BE2C (cell line): ENCODE measurements around the gene SND1.
A peak's percentile ranks its signal among the peaks of the same experiment; 100 is the strongest.

Experiments used
- DNase-seq: peaks from one replicate; pipeline ENCODE4 v3.0.0-alpha.2; 2020
- H3K27me3 ChIP-seq: fragments of 250-450 bp; sonication (Bioruptor Pico); 2 replicates; pipeline ENCODE4 v1.5.1; 2020; ENCODE audit warnings: mild to moderate bottlenecking
- H3K36me3 ChIP-seq: fragments of 250-450 bp; sonication (Bioruptor Pico); 2 replicates; pipeline ENCODE4 v1.5.1; 2020; ENCODE audit warnings: mild to moderate bottlenecking
- H3K4me1 ChIP-seq: fragments of 250-450 bp; sonication (Bioruptor Pico); 2 replicates; pipeline ENCODE4 v1.5.1; 2020
- H3K4me3 ChIP-seq: 2 replicates; pipeline ENCODE4 v1.5.1; 2011; ENCODE audit warnings: low read depth, low read length
- H3K9me3 ChIP-seq: fragments of 250-450 bp; sonication (Bioruptor Pico); 2 replicates; pipeline ENCODE4 v1.5.1; 2020
- TF ChIP-seq, protein P1 (sequence below): IDR thresholded peaks from 2 replicates; pipeline ENCODE4 v1.5.1; 2012; ENCODE audit warnings: mild to moderate bottlenecking, low read depth, low read length

SND1 gene

DNA sequence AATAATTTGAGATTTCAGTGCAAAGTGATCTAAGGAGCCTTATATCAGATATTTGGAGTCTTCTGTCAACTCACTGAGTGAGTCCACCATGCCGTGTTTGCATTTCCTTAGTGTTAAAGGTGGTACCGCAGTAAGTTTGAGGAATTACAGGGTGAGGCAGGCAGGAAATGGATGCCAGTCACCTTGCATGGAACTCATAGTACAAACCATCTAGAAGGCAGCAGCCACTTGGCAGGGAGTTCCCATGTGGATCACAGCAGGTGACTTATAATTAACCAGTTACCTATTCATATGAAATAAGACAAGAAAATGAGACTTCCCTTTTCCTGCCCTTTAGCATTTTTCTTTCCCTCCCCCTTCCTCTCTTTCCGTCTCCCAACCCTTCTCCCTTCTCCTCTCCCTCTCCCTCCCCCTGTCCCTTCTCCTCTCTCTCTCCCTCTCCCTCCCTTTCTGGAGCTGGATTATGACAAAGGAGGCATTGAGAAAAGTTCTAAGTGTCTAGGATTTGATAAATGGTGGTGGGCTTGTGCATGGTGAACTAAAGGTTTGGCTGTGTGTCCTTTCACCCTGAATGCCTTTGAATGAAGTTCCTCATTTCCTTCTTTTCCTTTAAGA lies 285.2 kb downstream of the SND1 start:
- TF ChIP-seq, protein P1, sequence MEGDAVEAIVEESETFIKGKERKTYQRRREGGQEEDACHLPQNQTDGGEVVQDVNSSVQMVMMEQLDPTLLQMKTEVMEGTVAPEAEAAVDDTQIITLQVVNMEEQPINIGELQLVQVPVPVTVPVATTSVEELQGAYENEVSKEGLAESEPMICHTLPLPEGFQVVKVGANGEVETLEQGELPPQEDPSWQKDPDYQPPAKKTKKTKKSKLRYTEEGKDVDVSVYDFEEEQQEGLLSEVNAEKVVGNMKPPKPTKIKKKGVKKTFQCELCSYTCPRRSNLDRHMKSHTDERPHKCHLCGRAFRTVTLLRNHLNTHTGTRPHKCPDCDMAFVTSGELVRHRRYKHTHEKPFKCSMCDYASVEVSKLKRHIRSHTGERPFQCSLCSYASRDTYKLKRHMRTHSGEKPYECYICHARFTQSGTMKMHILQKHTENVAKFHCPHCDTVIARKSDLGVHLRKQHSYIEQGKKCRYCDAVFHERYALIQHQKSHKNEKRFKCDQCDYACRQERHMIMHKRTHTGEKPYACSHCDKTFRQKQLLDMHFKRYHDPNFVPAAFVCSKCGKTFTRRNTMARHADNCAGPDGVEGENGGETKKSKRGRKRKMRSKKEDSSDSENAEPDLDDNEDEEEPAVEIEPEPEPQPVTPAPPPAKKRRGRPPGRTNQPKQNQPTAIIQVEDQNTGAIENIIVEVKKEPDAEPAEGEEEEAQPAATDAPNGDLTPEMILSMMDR: no peak
- peaks cover 2% of the 10 kb centered on the region; the same call in 1 of the 2 replicates for H3K4me1 ChIP-seq

DNA sequence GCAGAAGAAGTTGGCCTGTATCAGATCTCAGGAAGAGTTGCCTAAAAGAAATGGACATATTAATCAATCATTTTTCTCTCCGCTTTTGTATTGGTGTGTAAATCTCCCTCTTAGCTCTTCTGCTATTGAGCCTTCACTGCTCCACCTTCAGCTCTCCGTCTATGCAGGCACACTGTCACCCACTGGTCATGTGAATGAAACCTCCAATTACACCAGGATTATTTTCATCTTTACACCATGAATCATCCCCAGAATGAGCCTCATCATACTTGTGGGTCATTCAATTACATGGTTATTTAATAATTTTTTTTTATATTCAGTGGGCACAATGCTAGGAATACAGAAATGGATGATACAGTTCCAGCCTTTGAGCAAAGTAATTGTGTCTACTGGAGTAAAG lies 286.6 kb downstream of the SND1 start:
- no peak for DNase-seq
- TF ChIP-seq, protein P1: no peak

More for the DNA sequence above, 285.2 kb downstream of the SND1 start:
- no peak for DNase-seq
- Histone ChIP-seq H3K36me3 (peaks cover 7% of the 10 kb centered on the region), H3K27me3 (no peaks in the 10 kb centered on the region), H3K9me3 (no peaks in the 10 kb centered on the region), H3K4me3 (no peak overlapping the region)

DNA sequence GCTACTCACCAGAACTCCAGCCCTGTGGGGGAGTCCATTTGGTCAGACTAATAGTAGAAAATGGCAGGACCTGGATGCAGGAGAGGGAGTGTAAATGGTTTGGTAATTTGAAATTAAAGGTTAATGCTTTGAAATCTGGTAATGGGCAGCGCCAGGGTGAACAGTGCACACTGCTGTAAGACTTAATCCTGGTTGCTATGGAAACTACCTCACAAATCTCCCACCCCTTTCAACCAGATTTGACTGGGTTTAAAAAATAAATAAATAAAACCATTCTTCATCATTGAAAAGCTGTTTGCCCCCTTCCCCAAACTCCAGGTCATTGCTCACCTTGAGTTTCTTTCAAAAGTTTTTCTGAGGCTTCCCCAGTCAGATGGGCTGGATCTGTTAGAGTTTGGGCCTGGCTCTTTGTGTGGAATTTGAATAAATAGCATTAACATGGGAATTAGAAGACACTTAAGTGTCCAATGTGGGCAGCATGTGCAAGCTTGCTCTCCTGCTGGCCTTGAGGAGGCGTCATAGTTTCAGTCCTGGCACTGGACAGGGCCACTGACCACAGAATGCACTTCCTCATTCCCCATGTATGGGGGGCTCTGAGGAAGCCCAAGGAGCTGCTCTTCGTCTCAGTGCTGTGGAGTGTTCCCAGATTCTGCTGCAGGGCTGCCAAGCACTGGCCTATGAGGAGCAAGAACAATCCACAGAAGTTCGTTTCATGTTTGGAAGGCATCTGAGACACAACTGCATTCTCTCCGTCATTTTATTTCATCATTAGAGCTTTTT lies 288.6 kb downstream of the SND1 start:
- peaks cover 11% of the 10 kb centered on the region for H3K4me1 ChIP-seq
- no peaks in the 10 kb centered on the region for H3K27me3 ChIP-seq
- no peaks in the 10 kb centered on the region; the same call in 1 of the 2 replicates for H3K36me3 ChIP-seq
- no peak overlapping the region for H3K4me3 ChIP-seq
- TF ChIP-seq, protein P1: no peak
- DNase-seq: no peak
- H3K9me3 ChIP-seq: no peaks in the 10 kb centered on the region

More for the DNA sequence above, 286.6 kb downstream of the SND1 start:
- Histone ChIP-seq H3K27me3 (no peaks in the 10 kb centered on the region), H3K4me1 (peaks cover 3% of the 10 kb centered on the region), H3K4me3 (no peak overlapping the region), H3K36me3 (no peaks in the 10 kb centered on the region), H3K9me3 (no peaks in the 10 kb centered on the region)

DNA sequence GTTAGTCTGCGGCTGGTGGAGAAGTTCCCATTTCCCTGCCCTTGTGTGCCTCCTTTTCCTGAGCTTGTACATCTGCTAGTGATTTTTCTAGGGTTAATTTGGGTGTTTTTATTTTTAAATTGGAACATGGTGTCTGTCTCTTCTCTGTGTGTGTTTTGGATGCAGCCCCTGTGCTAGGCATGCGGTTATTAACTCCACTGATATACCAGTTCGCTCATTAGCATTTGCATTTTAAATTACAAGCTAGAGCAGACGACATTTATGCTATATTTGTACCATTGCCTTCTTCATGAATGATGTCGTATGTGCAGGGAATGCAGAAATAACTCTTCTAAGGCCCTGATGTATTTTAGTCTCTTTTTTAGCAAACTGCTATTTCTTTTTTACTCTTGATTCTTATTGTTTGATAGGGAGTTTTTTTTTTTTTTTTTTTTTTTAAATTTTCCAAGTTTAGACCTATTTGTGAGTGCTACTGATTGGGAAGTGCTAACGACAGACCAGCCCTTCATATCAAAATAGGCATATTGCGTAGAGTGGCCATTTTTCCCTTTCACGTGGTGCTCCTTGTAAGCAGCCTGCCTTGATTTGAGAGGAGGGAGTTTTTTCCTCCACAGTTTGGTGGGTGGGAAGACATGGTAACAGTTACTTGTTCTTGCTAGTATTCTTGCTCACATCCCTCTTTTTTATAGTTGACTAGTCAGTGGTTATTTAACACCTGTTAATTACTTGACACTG lies 289.6 kb downstream of the SND1 start:
- Histone ChIP-seq H3K4me1 (peaks cover 11% of the 10 kb centered on the region), H3K27me3 (no peaks in the 10 kb centered on the region), H3K4me3 (no peak overlapping the region), H3K9me3 (no peaks in the 10 kb centered on the region), H3K36me3 (no peaks in the 10 kb centered on the region; the same call in 1 of the 2 replicates)
- TF ChIP-seq, protein P1: no peak
- DNase-seq: no peak

DNA sequence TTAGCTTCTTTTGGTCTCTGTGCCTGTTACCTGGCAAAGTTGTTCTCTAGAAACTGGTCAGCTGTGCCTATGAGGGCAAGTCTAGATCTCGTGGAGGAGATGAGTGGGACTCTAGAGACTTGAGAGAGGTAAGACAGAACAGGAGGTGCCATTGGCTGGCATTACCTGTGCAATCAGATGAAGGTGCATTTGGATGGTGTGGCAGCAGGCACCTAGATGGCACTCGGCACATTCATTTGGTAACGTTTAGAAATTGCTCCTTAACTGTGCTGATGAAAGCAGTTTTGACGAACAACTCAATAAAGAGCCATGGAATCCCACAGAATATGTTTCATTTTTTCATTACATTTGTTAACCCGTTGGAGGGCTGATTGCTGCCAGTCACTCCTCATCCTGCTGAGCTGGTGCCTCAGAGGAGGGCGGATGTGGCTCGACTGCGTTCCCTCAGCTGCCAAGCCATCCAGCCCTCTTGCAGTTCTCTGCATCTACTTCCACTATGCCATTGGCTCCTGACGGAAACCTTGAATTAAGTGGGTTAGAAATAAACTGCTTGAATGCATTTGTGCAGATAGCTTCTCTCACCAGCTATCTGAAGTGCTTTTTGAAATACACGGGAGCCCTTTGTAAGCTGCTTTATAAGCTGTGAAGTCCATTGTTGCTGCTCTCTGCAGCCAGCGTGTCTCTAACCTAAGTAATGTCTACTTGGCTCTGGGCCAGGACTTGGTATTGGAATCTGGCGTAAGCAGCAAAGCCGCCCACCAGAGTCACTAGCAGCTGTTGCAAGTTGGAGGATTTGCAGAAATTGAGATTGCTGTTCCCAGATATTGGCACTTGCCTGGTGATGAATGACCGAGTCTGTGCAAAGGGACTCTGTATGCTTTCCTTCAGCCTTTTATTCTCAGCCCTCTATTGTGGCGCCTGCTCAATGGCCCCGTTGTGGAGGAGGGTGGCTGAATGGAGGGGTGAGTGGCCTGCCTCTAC lies 291.8 kb downstream of the SND1 start:
- peaks cover 24% of the 10 kb centered on the region for H3K4me1 ChIP-seq
- H3K27me3 ChIP-seq: no peaks in the 10 kb centered on the region
- H3K9me3 ChIP-seq: no peaks in the 10 kb centered on the region
- TF ChIP-seq, protein P1: no peak
- peak; percentile 83 for DNase-seq
- no peaks in the 10 kb centered on the region; the same call in 1 of the 2 replicates for H3K36me3 ChIP-seq
- H3K4me3 ChIP-seq: no peak overlapping the region
